IPS-NIHi7 (cell line): ENCODE measurements around the gene ME2.
"Not testable (repeated sequence)": the region's sequence is repeated elsewhere in the genome, so short reads cannot be mapped to it uniquely, and the experiment has no call there.

ENCODE experiments used
- DNase-seq: peaks from one replicate; pipeline ENCODE4 v3.0.0; 2012; ENCODE audit warnings: mixed read lengths; ENCODE audit errors: extremely low spot score

Gene ME2

GRCh38 chr18:50878345-50879301, at the start of gene ME2:
TSS of gene ME2 (plus strand) at chr18:50879118. CDS start at chr18:50895821, 16,703 bp downstream.
- DNase-seq = peak; percentile 97

DNA sequence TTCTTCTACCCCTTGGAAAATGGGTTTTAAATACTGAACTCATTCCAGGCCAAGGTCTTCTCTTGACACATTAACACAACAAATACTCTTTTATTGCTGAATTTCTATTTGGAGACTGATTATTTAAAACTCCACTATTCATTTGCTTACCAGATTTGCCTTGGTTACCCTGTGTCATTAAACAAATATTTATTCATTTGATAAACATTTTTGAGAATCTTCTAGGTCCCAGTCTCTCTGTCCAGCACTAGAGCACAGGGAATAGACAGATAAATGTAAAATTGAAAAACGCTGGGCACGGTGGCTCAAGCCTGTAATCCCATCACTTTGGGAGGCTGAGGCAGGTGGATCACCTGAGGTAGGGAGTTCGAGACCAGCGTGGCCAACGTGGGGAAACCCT, 49.3 kb upstream of the ME2 start:
- no peak for DNase-seq

- DNase-seq = no peak
Observed at GRCh38 chr18:50830544-50830943, 48.4 kb upstream of the ME2 start.

DNA sequence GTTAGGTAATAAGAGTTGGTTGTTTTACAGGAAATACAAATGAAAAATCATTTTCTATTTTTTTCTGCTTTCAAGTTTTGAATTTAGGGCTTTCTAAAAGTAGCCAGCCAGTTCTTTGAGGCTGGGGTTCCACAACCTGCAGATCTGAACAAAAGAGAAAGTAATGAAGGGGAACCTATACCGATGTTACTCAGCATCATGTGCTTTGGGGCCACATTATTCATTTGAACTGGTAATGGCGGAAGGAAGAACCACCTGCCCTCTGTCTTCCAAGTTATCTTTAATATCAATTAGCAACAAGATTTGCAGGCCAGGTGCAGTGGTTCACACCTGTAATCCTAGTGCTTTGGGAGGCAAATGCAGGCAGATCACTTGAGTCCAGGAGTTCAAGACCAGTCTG, 46.2 kb upstream of the ME2 start:
- no peak for DNase-seq

DNA sequence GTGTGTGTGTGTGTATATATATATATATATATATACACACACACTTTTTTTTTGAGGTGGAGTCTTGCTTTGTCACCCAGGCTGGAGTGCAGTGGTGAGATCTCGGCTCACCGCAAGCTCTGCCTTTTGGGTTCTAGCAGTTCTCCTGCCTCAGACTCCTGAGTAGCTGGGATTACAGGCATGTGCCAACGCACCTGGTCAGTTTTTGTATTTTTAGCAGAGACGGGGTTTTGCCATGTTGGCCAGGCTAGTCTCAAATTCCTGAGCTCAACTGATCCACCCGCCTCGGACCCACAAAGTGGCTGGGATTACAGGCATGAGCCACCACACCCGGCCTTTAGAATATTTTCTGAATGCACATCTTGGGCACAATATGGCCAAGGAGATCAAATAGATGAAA, 45.4 kb upstream of the ME2 start:
- DNase-seq = not testable (repeated sequence)

- DNase-seq = no peak
Observed at GRCh38 chr18:50836521-50836957, 42.4 kb upstream of the ME2 start.

GRCh38 chr18:50839341-50839740, 39.6 kb upstream of the ME2 start:
- DNase-seq = no peak

- no peak for DNase-seq
Observed at GRCh38 chr18:50839996-50840395, 38.9 kb upstream of the ME2 start.

DNA sequence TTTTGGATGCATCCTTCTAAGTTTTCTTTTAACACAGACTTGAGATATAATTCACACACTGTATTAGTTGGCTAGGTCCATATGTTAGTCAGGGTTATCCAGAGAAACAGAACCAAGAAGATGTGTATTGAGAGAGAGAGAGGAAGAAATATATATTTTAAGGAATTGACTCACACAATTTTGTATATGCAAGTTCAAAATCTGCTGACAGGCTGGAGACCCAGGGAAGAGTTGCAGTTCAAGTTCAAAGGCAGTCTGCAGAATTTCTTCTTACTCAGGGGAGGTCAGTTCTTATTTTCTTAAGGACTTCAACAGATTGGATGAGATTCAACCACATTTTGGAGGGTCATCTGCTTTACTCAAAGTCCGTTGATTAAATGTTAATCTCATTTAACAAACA, 36.1 kb upstream of the ME2 start:
- DNase-seq = no peak

DNA sequence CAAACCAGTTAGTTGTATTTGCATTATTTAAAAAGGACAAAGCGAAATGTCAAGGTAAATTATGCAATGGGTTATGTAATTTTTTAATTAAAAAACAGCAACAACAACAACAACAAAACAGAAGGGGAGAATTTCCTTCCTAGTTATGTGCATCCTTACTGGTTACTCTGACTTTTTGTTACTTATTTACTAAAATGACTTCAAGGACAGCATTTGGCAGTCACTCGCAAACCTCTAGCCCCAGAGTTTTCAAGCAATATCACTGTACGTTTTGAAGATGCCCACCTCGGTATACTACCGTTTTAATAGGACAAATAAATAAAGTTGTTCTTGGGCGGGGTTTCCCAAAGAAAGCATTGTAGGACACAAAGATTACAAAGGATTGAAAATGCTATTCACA, 34.4 kb upstream of the ME2 start:
- no peak for DNase-seq

DNA sequence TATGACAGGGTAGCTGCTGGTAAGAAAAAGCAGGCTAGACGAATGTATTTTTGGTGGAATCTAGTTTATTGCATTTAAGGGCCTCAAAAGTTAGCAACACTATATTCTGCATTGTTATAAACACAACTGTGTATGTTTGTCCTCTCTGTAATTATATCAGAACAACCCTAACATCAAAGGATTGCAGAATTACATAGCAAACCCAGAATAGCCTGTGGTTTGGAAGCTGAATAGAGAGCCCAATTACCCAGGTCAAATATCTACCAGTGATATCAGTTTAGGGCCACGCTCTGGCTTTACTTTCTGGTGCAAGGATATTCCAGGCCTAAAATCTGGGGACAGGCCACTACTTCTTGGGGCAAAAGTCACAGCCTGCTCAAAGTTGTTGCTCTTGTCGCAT, 34.0 kb upstream of the ME2 start:
- no peak for DNase-seq

DNA sequence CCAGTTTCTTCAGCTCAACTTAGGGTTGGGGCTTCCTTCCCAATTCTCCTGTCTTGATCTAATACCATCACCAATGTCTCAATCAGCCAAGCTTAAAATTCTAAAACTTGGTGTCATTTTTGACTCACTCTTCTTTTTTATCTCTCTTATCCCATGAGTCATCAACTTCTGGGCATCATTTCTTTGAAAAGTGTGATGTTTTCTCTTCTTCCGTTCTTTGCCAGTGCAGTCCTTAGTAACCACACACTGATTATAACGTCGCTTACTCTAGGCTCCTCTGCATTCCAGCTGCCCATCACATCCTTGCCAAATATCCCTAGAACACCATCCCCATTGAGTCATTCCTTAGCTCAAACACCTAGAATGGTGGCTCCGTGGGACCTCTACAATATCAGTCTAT, 31.7 kb upstream of the ME2 start:
- DNase-seq = no peak

DNA sequence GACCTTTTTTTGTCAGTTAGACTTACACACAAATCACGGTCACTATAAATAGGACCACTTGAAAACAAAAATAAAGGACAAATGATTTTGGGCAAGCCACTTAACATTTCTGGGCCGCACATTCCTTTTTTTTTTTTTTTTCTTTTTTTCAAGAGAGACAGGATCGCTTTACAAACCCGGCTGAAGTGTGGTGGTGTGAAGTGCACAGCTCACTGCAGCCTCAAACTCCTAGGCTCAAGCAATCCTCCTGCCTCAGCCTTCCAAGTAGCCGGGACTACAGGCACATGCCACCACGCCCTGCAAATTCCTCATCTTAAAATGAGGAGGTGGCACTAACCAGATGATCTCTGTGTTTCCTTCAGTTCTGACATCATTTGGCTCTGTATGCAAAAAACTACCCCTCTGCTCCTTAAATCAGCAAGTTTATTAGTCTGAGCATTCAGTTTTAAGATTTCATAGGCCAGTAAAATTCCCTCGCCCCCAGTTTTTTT, 30.8 kb upstream of the ME2 start:
- DNase-seq = no peak

GRCh38 chr18:50848991-50849390, 29.9 kb upstream of the ME2 start:
- DNase-seq = no peak

DNA sequence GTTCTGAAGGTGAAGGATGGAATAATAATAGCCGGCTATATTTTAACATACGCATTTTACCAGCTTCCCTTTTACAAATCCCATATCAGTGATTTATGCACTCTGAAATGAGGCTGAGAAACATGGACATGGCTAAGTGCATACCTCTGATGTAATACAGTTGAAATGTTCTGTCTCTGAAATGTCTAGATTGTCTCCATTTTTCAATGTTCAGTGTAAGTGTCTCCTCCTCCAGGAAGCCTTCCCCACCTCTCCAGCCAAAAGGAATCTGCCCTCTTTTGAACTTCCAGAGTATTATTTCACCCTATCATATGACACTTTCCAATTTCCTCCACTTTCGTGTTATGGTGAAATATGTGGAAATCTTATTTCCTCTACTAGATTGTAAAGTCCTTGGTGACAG, 29.5 kb upstream of the ME2 start:
- no peak for DNase-seq

DNA sequence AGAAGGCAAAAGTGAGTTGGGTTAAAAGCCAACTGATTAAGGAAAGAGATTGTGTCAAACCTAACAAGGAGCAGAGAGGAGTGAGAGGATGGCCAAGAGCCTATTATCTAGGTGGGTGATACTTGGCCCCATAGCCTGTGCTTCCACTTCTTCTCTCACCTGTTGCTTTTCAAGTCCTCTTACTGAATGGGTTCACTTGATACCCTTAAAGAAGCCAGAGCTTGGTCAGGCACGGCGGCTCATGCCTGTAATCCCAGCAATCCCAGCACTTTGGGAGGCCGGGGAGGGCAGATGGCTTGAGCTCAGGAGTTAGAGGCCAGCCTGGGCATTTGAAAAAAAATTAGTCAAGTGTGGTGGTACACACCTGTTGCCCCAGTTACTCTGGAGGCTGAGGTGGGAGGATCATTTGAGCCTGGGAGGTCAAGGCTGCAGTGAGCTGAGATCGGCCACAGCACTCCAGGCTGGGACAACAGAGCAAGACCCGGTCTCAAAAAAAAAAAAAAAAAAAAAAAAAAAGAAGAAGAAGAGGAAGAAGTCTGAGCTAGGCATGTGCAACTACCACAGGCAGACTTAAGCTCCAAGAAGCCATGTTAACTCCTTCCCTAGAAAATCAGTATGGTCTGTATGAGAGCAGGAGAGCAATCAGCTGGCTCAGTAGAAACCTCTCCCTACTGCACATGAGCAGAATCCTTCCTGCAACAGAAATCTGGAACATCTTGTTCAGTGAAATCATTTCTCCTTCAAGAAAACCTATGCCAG, 28.4 kb upstream of the ME2 start:
- DNase-seq = no peak

DNA sequence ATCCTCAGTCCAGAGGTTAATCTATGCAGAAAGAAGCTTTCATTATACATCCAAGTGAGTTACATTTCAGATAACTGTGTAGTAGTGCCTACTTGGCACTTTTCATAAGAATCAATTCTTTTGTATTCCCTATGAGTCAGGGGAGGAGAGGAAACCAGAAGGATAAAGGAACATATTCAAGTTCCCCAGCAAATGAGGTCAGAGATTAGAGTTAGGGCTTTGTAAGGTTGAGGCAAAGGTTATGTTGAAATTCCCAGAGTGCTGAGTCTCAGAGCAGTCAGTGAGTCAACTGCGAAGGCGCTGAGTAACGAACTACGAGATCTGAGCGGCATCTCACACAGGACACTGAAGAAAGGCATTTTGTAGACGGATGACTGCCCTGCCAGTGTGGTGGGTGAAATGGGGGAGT, 25.1 kb upstream of the ME2 start:
- no peak for DNase-seq

DNA sequence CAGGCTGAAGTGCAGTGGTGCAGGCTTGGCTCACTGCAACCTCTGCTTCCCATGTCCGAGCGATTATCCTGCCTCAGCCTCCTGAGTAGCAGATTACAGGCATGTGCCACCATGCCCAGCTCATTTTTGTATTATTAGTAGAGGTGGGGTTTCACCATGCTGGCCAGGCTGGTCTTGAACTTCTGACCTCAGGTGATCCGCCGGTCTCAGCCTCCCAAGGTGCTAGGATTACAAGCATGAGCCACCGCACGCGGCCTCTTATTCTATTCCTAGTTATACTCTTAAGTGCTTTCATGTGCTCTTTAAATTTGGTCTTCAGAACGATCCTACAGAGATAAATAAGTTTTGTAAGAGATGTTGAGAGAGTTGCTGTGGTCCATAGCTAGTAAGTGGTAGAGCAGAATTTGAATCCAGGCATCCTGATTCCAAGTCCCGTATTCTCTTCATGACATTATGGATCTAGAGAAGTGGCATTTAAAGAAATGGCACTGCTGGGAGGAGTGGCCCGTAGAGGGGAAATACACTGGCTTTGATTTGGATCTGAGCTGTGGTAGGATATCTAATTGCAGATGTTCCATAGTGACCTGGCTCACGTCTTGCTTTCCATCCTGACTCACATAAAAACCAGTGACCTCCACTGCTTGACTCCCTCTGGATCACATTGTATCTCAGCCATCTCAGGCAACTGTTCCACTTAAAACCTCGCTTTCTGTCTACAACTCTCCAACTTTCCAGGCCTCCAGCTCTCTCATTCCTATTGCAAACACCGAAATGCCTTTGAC, 22.8 kb upstream of the ME2 start:
- no peak for DNase-seq

DNA sequence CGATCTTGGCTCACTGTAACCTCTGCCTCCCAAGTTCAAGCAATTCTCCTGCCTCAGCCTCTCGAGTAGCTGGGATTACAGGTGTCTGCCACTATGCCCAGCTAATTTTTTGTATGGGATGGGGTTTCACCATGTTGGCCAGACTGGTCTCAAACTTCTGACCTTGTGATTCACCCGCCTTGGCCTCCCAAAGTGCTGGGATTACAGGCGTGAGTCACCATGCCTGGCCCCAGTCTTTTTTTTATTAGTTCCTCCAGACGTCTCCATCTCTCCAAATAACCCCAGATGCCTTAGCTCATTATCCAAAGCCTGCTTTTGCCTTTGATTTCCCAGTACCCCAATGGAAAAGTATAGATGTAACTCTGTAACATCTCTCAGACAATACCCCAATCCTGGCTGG, 21.8 kb upstream of the ME2 start:
- DNase-seq = not testable (repeated sequence)

DNA sequence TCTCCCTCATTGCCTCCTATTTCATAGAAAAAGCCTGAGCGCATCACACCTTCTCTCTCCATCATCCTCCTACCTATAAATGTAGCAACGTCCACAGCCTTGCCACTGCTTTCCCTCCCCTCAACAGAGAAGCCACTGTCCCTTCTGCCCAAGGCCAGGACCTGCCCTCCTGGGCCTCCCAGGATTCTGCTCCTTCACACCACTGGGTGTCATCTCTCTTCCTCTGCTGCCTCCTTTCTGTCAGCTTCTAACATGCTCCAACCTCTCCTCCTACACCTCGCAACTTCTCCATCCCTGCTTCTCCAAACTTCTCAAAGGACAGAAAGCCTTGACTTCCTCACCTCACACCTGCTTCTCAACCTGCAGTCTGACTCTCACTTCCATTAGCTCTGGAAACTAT, 21.2 kb upstream of the ME2 start:
- DNase-seq = no peak

DNA sequence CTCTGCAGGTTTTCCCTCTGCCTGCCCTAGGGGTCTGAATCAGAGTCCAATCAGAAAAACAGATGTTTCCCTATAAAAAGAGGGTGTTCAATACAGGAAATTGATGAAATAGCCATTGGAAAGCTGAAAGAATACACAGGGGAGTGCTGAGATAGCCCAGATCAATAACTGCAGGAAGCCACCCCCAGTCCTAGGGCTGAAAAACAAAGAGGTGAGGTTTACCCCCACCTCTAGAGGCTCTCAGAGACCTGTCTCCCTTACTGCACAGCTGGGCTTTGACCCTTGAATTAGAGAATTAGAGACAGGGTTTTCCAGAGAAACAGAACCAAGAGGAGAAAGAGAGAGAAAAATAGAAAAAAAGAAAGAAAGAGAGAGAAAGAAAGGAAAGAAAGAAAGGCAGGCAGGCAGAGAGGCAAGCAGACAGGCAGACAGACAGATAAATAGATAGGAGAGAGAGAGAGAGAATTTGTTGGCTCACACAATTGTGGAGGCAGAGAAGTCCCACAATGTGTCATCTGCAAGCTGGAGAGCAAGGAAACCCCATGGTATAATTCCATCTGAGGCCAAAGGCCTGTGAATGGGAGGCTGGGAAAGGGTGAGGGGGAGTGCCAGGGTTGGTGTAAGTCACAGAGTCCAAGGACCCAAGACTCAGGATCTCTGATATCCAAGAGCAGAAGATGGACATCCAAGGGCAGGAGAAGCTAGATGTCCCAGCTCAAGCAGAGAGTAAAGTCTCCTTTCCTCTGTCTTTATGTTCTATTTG, 18.9 kb upstream of the ME2 start:
- no peak for DNase-seq
